Ovary (tissue), 3 donors: ENCODE results near the gene MAD1L1.

Experiments used
- CTCF ChIP-seq, 3 donors: fragments of 450-650 bp in 2 of 3; fragments of 200-600 bp in 1 of 3; IDR thresholded peaks; one replicate each; pipeline versions ENCODE4 v1.5.1 to v1.8.0; 2016 to 2022; ENCODE audit warnings: antibody characterized with exemption in 3 of 3, mild to moderate bottlenecking in 1 of 3
- EP300 ChIP-seq: sonication (generic); formaldehyde crosslinking; IDR thresholded peaks from one replicate; pipeline ENCODE4 v1.6.1; 2017; ENCODE audit warnings: antibody characterized with exemption
- donor health status: DM: no; HTN: no; CAD: no.

- TF ChIP-seq CTCF (IDR thresholded peaks at IDR 0.05) (no peak), EP300 (no peak)
Observed at GRCh38 chr7:2028733-2029132, 204.0 kb downstream of the MAD1L1 start.
